IMR-90 (cell line): ENCODE results near the gene MMRN1. TPM values are rescaled to one million over a fixed set of nuclear protein-coding genes. Genes with fewer than 3 reads are reported as not detected.

ENCODE experiments used
- ATAC-seq: fragments of 200-7000 bp; cut with Tn5 transposase; 2 replicates; pipeline ENCODE4 v1.9.1; 2020; ENCODE audit warnings: low read depth, mild to moderate bottlenecking, moderate library complexity
- BruUV-seq: library from RNA; stranded (reverse); fragments of 400-500 nt; replicated peaks from 2 replicates; lab custom pipeline; 2021; lab: Mats Ljungman, UMichigan
- CTCF ChIA-PET: fragments of 300-600 bp; formaldehyde crosslinking; extraction: SDS; loops from one replicate; lab custom pipeline; 2021; ENCODE audit warnings: antibody characterized with exemption; lab: Yijun Ruan, JAX
- POLR2A ChIA-PET: fragments of 300-600 bp; sonication (Branson Sonifier 250); formaldehyde crosslinking; loops from one replicate; lab custom pipeline; 2022; ENCODE audit warnings: antibody characterized with exemption; ENCODE audit not compliant: unreplicated experiment; lab: Charles Lee
- DNase-seq: peaks from one replicate; pipeline ENCODE4 v3.0.0; 2013
- H2AFZ ChIP-seq: replicated peaks from 2 replicates; pipeline ENCODE3; 2013; ENCODE audit warnings: low read length, mild to moderate bottlenecking; ENCODE audit not compliant: poor library complexity
- H2AK5ac ChIP-seq: 2 replicates; pipeline ENCODE4 v1.6.1; 2013; ENCODE audit warnings: low read depth, low read length, inconsistent platforms
- H2AK9ac ChIP-seq: replicated peaks from 2 replicates; pipeline ENCODE3; 2013; ENCODE audit warnings: mild to moderate bottlenecking, low read depth, low read length, moderate library complexity; ENCODE audit not compliant: poor library complexity
- H2BK120ac ChIP-seq: 2 replicates; pipeline ENCODE4 v1.6.1; 2013; ENCODE audit warnings: low read depth, low read length, inconsistent platforms
- H2BK15ac ChIP-seq: 3 replicates; pipeline ENCODE4 v1.6.1; 2013; ENCODE audit warnings: low read depth, low read length, inconsistent platforms
- H2BK20ac ChIP-seq: 2 replicates; pipeline ENCODE4 v1.6.1; 2013; ENCODE audit warnings: low read depth, mild to moderate bottlenecking, inconsistent platforms, low read length, moderate library complexity
- H2BK5ac ChIP-seq: 2 replicates; pipeline ENCODE4 v1.6.1; 2013; ENCODE audit warnings: mild to moderate bottlenecking, low read depth, low read length, inconsistent platforms; ENCODE audit not compliant: poor library complexity, severe bottlenecking
- H3K14ac ChIP-seq: replicated peaks from 2 replicates; pipeline ENCODE4 v1.6.1; 2013; ENCODE audit warnings: low read depth, low read length, inconsistent platforms
- H3K18ac ChIP-seq: 2 replicates; pipeline ENCODE4 v1.6.1; 2013; ENCODE audit warnings: low read depth, low read length, control low read depth
- H3K23ac ChIP-seq: 2 replicates; pipeline ENCODE4 v1.6.1; 2013; ENCODE audit warnings: low read depth, low read length, inconsistent platforms
- H3K27ac ChIP-seq: 2 replicates; pipeline ENCODE4 v1.5.1; 2013; ENCODE audit warnings: mild to moderate bottlenecking, control low read depth, low read length; ENCODE audit not compliant: insufficient read depth
- H3K27me3 ChIP-seq: 2 replicates; pipeline ENCODE4 v1.6.1; 2013; ENCODE audit warnings: low read length; ENCODE audit not compliant: control insufficient read depth, insufficient read depth
- H3K36me3 ChIP-seq: 2 replicates; pipeline ENCODE4 v1.6.1; 2013; ENCODE audit warnings: low read length, mixed read lengths; ENCODE audit not compliant: control insufficient read depth, insufficient read depth
- H3K4ac ChIP-seq: 2 replicates; pipeline ENCODE4 v1.6.1; 2013; ENCODE audit warnings: low read depth, low read length, inconsistent platforms
- H3K4me1 ChIP-seq: 2 replicates; pipeline ENCODE4 v1.6.1; 2013; ENCODE audit warnings: low read length, mixed read lengths; ENCODE audit not compliant: control insufficient read depth, insufficient read depth
- H3K4me2 ChIP-seq: 2 replicates; pipeline ENCODE4 v1.6.1; 2013; ENCODE audit warnings: low read depth, mild to moderate bottlenecking, control low read depth, low read length, moderate library complexity
- H3K4me3 ChIP-seq: 2 replicates; pipeline ENCODE4 v1.5.1; 2013; ENCODE audit warnings: low read depth, mild to moderate bottlenecking, control low read depth, low read length, moderate library complexity; ENCODE audit not compliant: insufficient read depth
- H3K56ac ChIP-seq: 2 replicates; pipeline ENCODE4 v1.6.1; 2013; ENCODE audit warnings: low read length, inconsistent platforms; ENCODE audit not compliant: insufficient read depth; ENCODE audit errors: extremely low read depth
- H3K79me1 ChIP-seq, 2 experiments: 2 replicates each; pipeline ENCODE4 v1.6.1; 2013; ENCODE audit warnings: low read length in 2 of 2, inconsistent platforms in 1 of 2, low read depth in 1 of 2
- H3K9ac ChIP-seq: 2 replicates; pipeline ENCODE4 v1.6.1; 2013; ENCODE audit warnings: low read depth, low read length, control low read depth
- H3K9me1 ChIP-seq: 2 replicates; pipeline ENCODE4 v1.6.1; 2013; ENCODE audit warnings: low read length, inconsistent platforms; ENCODE audit not compliant: insufficient read depth
- H3K9me3 ChIP-seq: 2 replicates; pipeline ENCODE4 v1.6.1; 2013; ENCODE audit warnings: low read length; ENCODE audit not compliant: control insufficient read depth, insufficient read depth
- H4K20me1 ChIP-seq: 2 replicates; pipeline ENCODE4 v1.6.1; 2013; ENCODE audit warnings: low read length, inconsistent platforms; ENCODE audit not compliant: insufficient read depth
- H4K5ac ChIP-seq: 2 replicates; pipeline ENCODE4 v1.6.1; 2013; ENCODE audit warnings: mild to moderate bottlenecking, low read depth, low read length, control low read depth
- H4K8ac ChIP-seq, 2 experiments: 2 replicates each; pipeline ENCODE4 v1.6.1; 2013; ENCODE audit warnings: low read depth in 2 of 2, low read length in 2 of 2, control low read depth in 1 of 2, inconsistent platforms in 1 of 2
- H4K91ac ChIP-seq: 2 replicates; pipeline ENCODE4 v1.6.1; 2013; ENCODE audit warnings: low read depth, low read length, inconsistent platforms; ENCODE audit not compliant: insufficient read depth
- BHLHE40 ChIP-seq: fragments of 150-350 bp; IDR thresholded peaks from 2 replicates; pipeline ENCODE4 v1.6.1; 2016; ENCODE audit warnings: mild to moderate bottlenecking, low read depth, low read length
- CEBPB ChIP-seq: IDR thresholded peaks from 2 replicates; pipeline ENCODE4 v1.6.1; 2012; ENCODE audit warnings: low read depth, low read length, improper control_type of control experiment
- FOS ChIP-seq: fragments of 150-350 bp; IDR thresholded peaks from 2 replicates; pipeline ENCODE4 v1.6.1; 2016; ENCODE audit warnings: low read depth, low read length
- MAFK ChIP-seq: IDR thresholded peaks from 2 replicates; pipeline ENCODE4 v1.6.1; 2012; ENCODE audit warnings: low read depth, low read length, improper control_type of control experiment
- POLR2A ChIP-seq: IDR thresholded peaks from 2 replicates; pipeline ENCODE4 v1.6.1; 2012; ENCODE audit warnings: mild to moderate bottlenecking, low read depth, low read length
- RAD21 ChIP-seq: IDR thresholded peaks from 2 replicates; pipeline ENCODE4 v1.6.1; 2012; ENCODE audit warnings: low read length, improper control_type of control experiment
- RCOR1 ChIP-seq: IDR thresholded peaks from 2 replicates; pipeline ENCODE4 v1.6.1; 2012; ENCODE audit warnings: mild to moderate bottlenecking, low read length, improper control_type of control experiment; ENCODE audit not compliant: insufficient replicate concordance
- WGBS, 2 experiments: methylation state at CpG; one replicate each; pipeline versions ENCODE4 v1.1.5 to v1.1.7; 2013; ENCODE audit warnings: missing lambda C conversion rate in 2 of 2; ENCODE audit not compliant: insufficient read length in 1 of 2; ENCODE audit errors: extremely low coverage in 2 of 2; 5-methylcytosine and 5-hydroxymethylcytosine counted together
- dilution Hi-C: fragments of 300-500 bp; cut with HindIII; formaldehyde crosslinking; loops from one replicate; pipeline ENCODE4 v1.14.3; 2018; ENCODE audit warnings: low sequenced_read_pairs; ENCODE audit not compliant: unreplicated experiment
- in situ Hi-C: fragments of 300-500 bp; cut with MboI; formaldehyde crosslinking; loops from 3 replicates; pipeline ENCODE4 v1.14.3; 2019; ENCODE audit warnings: low sequenced_read_pairs, inconsistent platforms, mixed read lengths
- intact Hi-C: fragments of 100-400 bp; cut with micrococcal nuclease; formaldehyde crosslinking; loops from 2 replicates; pipeline ENCODE4 v1.10.0; 2022
- polyA plus RNA-seq, 3 experiments: library from polyadenylated mRNA; depleted of rRNA; stranded (reverse); fragments of >200 nt; gene quantifications; 2 replicates each; pipeline ENCODE4 v1.2.3, GENCODE V29; 2012; ENCODE audit warnings: low replicate concordance in 1 of 3
- total RNA-seq: library from RNA; depleted of rRNA; stranded (reverse); fragments of >200 nt; gene quantifications from 2 replicates; pipeline ENCODE4 v1.2.3, GENCODE V29; 2012
- TF ChIP-seq, protein P1 (sequence below): fragments of 150-350 bp; IDR thresholded peaks from 2 replicates; pipeline ENCODE4 v1.6.1; 2017; ENCODE audit warnings: mild to moderate bottlenecking, antibody characterized with exemption, low read length, low read depth
- TF ChIP-seq, protein P2 (sequence below): conservative IDR thresholded peaks from 2 replicates; pipeline ENCODE4 v1.5.1; 2012; ENCODE audit warnings: mild to moderate bottlenecking, low read depth, low read length, improper control_type of control experiment
- TF ChIP-seq, protein P3 (sequence below): fragments of 150-350 bp; IDR thresholded peaks from 2 replicates; pipeline ENCODE4 v1.6.1; 2016; ENCODE audit warnings: low read depth, mild to moderate bottlenecking, low read length, moderate library complexity, borderline replicate concordance

Gene MMRN1
- total and polyA plus RNA-seq, 2 of the 4 experiments (the other 2 are of a cell fraction) = not detected

DNA sequence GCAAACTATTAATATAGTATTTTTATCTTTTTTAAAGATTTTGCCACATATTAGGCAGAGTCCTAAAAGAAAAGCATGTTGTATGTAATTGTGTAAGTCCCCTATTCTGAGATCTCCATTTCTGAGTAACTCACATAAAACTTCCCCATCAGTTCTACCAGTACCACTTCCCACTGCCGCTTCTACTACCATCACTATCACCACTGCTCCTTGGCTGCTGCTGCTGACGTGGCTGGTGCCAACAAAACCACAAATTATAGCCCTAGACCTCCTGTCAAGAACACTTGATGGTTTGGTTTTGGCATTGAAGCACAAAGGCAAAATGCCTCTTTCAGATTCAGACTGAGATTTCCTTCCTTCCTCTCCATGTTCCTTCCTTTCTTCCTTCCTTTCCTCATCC lies 106.4 kb downstream of the MMRN1 start:
- Histone ChIP-seq H4K5ac (no peak overlapping the region), H3K9me3 (no peaks in the 10 kb centered on the region), H2AK9ac (no peak overlapping the region), H2AK5ac (no peak overlapping the region), H3K56ac (no peak overlapping the region), H3K14ac (no peak overlapping the region), H3K4ac (no peak overlapping the region), H3K27ac (no peak overlapping the region), H2AFZ (no peak overlapping the region), H3K9me1 (no peaks in the 10 kb centered on the region), H4K20me1 (no peaks in the 10 kb centered on the region), H3K4me1 (no peaks in the 10 kb centered on the region), H3K23ac (no peak overlapping the region), H3K79me1 (no peaks in the 10 kb centered on the region), H2BK5ac (no peak overlapping the region), H3K27me3 (no peaks in the 10 kb centered on the region), H3K36me3 (no peaks in the 10 kb centered on the region), H3K4me2 (no peak overlapping the region), H3K4me3 (no peak overlapping the region), H3K9ac (no peak overlapping the region), H2BK20ac (no peak overlapping the region), H2BK120ac (no peak overlapping the region), H4K91ac (no peak overlapping the region), H4K8ac (no peak overlapping the region), H3K18ac (no peak overlapping the region), H2BK15ac (no peak overlapping the region)
- intact Hi-C loops (no loop called here), in situ Hi-C loops (loop anchor here (25.0 kb wide), 1 partner anchor 286 kb away; no protein-coding TSS in a partner anchor), dilution Hi-C loops (no loop called here)
- BruUV-seq = no TSS peak
- ATAC-seq (no peak), DNase-seq (no peak)
- ChIA-PET POLR2A (no interaction called here), CTCF (no interaction called here)
- no peak for TF ChIP-seq RAD21
- TF ChIP-seq, protein P1, sequence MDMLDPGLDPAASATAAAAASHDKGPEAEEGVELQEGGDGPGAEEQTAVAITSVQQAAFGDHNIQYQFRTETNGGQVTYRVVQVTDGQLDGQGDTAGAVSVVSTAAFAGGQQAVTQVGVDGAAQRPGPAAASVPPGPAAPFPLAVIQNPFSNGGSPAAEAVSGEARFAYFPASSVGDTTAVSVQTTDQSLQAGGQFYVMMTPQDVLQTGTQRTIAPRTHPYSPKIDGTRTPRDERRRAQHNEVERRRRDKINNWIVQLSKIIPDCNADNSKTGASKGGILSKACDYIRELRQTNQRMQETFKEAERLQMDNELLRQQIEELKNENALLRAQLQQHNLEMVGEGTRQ = no peak
- TF ChIP-seq, protein P2, sequence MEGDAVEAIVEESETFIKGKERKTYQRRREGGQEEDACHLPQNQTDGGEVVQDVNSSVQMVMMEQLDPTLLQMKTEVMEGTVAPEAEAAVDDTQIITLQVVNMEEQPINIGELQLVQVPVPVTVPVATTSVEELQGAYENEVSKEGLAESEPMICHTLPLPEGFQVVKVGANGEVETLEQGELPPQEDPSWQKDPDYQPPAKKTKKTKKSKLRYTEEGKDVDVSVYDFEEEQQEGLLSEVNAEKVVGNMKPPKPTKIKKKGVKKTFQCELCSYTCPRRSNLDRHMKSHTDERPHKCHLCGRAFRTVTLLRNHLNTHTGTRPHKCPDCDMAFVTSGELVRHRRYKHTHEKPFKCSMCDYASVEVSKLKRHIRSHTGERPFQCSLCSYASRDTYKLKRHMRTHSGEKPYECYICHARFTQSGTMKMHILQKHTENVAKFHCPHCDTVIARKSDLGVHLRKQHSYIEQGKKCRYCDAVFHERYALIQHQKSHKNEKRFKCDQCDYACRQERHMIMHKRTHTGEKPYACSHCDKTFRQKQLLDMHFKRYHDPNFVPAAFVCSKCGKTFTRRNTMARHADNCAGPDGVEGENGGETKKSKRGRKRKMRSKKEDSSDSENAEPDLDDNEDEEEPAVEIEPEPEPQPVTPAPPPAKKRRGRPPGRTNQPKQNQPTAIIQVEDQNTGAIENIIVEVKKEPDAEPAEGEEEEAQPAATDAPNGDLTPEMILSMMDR = no peak
- no peak for TF ChIP-seq FOS
- TF ChIP-seq, protein P3, sequence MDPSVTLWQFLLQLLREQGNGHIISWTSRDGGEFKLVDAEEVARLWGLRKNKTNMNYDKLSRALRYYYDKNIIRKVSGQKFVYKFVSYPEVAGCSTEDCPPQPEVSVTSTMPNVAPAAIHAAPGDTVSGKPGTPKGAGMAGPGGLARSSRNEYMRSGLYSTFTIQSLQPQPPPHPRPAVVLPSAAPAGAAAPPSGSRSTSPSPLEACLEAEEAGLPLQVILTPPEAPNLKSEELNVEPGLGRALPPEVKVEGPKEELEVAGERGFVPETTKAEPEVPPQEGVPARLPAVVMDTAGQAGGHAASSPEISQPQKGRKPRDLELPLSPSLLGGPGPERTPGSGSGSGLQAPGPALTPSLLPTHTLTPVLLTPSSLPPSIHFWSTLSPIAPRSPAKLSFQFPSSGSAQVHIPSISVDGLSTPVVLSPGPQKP = no peak
- TF ChIP-seq CEBPB = no peak
- no peak for TF ChIP-seq RCOR1
- TF ChIP-seq BHLHE40 = no peak
- TF ChIP-seq POLR2A = no peak
- no peak for TF ChIP-seq MAFK
- WGBS, 2 experiments = no CpG with 5 or more reads among the region's 2 CpGs
